SK-N-MC (cell line): Measurements from ENCODE around the gene FRMD4A.

Experiments
- EZH2 ChIP-seq: fragments of 200-600 bp; sonication (generic); IDR thresholded peaks from one replicate; pipeline ENCODE4 v1.6.1; 2017; ENCODE audit warnings: antibody characterized with exemption
- FOXP2 ChIP-seq: optimal IDR thresholded peaks from 2 replicates; pipeline ENCODE3; 2011; ENCODE audit warnings: mild to moderate bottlenecking, moderate library complexity; ENCODE audit not compliant: insufficient read depth; ENCODE audit errors: extremely low read length, control extremely low read depth
- POLR2AphosphoS5 ChIP-seq: IDR thresholded peaks from 2 replicates; pipeline ENCODE4 v1.6.1; 2012; ENCODE audit warnings: mild to moderate bottlenecking, low read depth, low read length, borderline replicate concordance

- TF ChIP-seq EZH2 (no peak), POLR2AphosphoS5 (no peak), FOXP2 (no peak)
Measured at GRCh38 chr10:14102056-14102455, 228.7 kb downstream of the FRMD4A start.
